ENCODE results near the gene EIF6. TPM values are rescaled to one million over a fixed set of nuclear protein-coding genes. Genes with fewer than 3 reads are reported as not detected.

EIF6 gene
- total RNA-seq (2021; fragmentation: NEBNext Ultra II Directional; extraction: Animal tissue kit (Norgen Biotek cat#: 25700)) (183 and 184 TPM in 2 replicates), polyA plus RNA-seq (2011; rRNA removed) (319 and 374 TPM in 2 replicates), polyA minus RNA-seq (2011; rRNA and poly(A)+ RNA removed) (168 and 184 TPM in 2 replicates)
- 267 TPM for polyA plus RNA-seq (2011; cell fraction: cytosol; rRNA removed)
- 359 TPM for polyA plus RNA-seq (2011; cell fraction: nucleus; rRNA removed)
- polyA plus RNA-seq (2012, experiment 1 of 2) = 166 to 215 TPM (median 195 TPM) in 4 replicates
- polyA plus RNA-seq (2012, experiment 2 of 2) = 307 TPM
- polyA plus RNA-seq (2013, experiment 1 of 2) = 104 TPM
- 109 TPM for polyA plus RNA-seq (2013, experiment 2 of 2)
- 74.5 TPM for polyA minus RNA-seq (2011; cell fraction: cytosol; rRNA and poly(A)+ RNA removed)
- polyA minus RNA-seq (2011; cell fraction: nucleus; rRNA and poly(A)+ RNA removed) = 56.0 TPM
- long read RNA-seq, experiment 1, transcript EIF6-203 (7 exons, 1,289 nt) = major isoform, 92 of 246 reads
- long read RNA-seq, experiment 1, transcript EIF6-201 (6 exons, 1,252 nt) = minor isoform, 54 of 246 reads
- long read RNA-seq, experiment 1, partial matches to known transcripts = 80 of 246 reads
- long read RNA-seq, experiment 1, other reads (novel, unspliced or antisense) = 14 of 246 reads
- long read RNA-seq, experiment 2, transcript EIF6-201 (6 exons, 1,252 nt) = minor isoform, 82 of 316 reads
- long read RNA-seq, experiment 2, transcript EIF6-203 (7 exons, 1,289 nt) = major isoform, 170 of 316 reads
- long read RNA-seq, experiment 2, transcript EIF6-206 (6 exons, 932 nt) = minor isoform, 7 of 316 reads
- long read RNA-seq, experiment 2, partial matches to known transcripts = 42 of 316 reads
- long read RNA-seq, experiment 2, other reads (novel, unspliced or antisense) = 9 of 316 reads

DNA sequence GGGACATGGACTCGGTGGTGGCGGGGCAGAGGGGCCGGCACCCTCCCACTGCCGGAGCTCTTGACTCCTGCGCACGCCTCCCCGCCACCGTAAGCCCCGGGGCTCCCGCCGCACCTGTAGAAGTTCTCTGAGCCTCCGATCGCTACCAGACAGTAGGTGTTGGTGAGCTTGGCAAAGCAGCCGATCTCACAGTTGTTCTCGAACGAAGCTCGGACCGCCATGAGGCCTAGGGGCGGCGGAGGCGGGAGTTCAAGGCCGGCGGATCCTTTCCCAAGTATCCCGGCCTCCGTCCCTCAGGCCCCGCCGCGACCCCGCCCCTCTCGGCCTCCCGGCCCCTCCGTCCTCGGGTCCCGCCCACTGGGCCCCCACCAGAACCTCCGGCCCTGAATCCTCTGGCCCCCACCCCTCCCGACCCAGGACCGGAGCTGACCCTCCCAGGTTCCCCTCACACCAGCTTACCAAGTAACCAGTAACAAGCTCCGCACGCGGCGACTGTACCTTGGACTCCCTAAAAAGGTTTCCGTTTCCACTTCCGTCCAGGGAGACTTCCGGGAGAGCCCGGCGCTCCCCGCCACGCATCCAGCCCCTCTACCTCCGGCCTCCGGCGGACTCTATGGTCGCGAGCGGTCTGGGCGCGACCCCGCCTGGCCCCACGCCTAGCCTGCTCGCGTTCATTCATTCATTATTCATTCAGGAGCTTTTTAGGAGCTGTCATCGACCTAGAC lies at the start of gene EIF6:
Gene EIF6, minus strand, starts transcription at position 506 of the 725 bp plus-strand sequence. Its CDS starts 285 bp downstream, at position 221.
- peaks cover 12% of the 10 kb centered on the region; the same call in 1 of the 2 replicates for H3K79me1 ChIP-seq (ENCODE audit: low read depth, low read length)
- peaks cover 7 to 12% of the 10 kb centered on the region in 2 experiments for H4K20me1 ChIP-seq (replicated peaks in 1 of 2; ENCODE audit: control insufficient read depth in 1 of 2, insufficient read depth in 2 of 2, low read length in 2 of 2)
- H2BK15ac ChIP-seq (ENCODE audit: low read length) = peak within 1 kb of the TSS; percentile 2; the same call in 1 of the 2 replicates
- peak within 1 kb of the TSS; percentile 95 for H3K4ac ChIP-seq (replicated peaks; ENCODE audit: insufficient read length, low read depth, low read length)
- peak within 1 kb of the TSS; percentile 78 to 86 (median 81) for H3K9ac ChIP-seq (replicated peaks in 1 of 4; ENCODE audit: extremely low read depth in 1 of 4, low read depth in 3 of 4, low read length in 3 of 4)
- H3K36me3 ChIP-seq (ENCODE audit: control insufficient read depth in 2 of 4, insufficient read depth in 4 of 4, low read length in 3 of 4) = peaks cover 16 to 23% (median 19%) of the 10 kb centered on the region in 4 experiments
- FAIRE-seq (no peak), DNase-seq (ENCODE audit: low read depth in 1 of 2, low spot score in 2 of 2) (peak; percentile 65 to 93)
- H3K27me3 ChIP-seq (replicated peaks in 1 of 4; ENCODE audit: control insufficient read depth in 3 of 4, extremely low read depth in 1 of 4, insufficient read depth in 3 of 4, low read length in 3 of 4) = no peaks in the 10 kb centered on the region
- peak within 1 kb of the TSS; percentile 13; the same call in 1 of the 2 replicates for H3K27ac ChIP-seq (ENCODE audit: low read depth, low read length)
- peaks cover 9 to 29% of the 10 kb centered on the region in 2 experiments for H3K79me2 ChIP-seq (ENCODE audit: control insufficient read depth in 1 of 2, insufficient read depth in 2 of 2, low read length in 2 of 2)
- H2AFZ ChIP-seq (ENCODE audit: low read length) = peak within 1 kb of the TSS; percentile 94
- no peak within 1 kb of the TSS for H3K23ac ChIP-seq (ENCODE audit: insufficient read length)
- WGBS, 2 experiments (ENCODE audit: extremely low coverage in 1 of 2, insufficient coverage in 1 of 2, insufficient read length in 1 of 2, insufficient replicate concordance in 2 of 2, low coverage in 1 of 2, low lambda C conversion rate in 2 of 2, missing lambda C conversion rate in 1 of 2) = 2% methylated on average over 43 of the region's 61 CpGs; no CpG with 5 or more reads in 1 of the 2 experiments
- H2BK12ac ChIP-seq (ENCODE audit: low read depth, low read length) = 0 out of 2 replicates have a peak within 1 kb of the TSS, but pooled peaks have one; percentile 6
- H2AK5ac ChIP-seq (ENCODE audit: low read depth, low read length) = peak within 1 kb of the TSS; percentile 75; the same call in 1 of the 2 replicates
- H4K91ac ChIP-seq (replicated peaks; ENCODE audit: insufficient read length, low read length) = peak within 1 kb of the TSS; percentile 39
- peak within 1 kb of the TSS; percentile 69 for H2BK5ac ChIP-seq (ENCODE audit: low read depth, low read length)
- H3K4me3 ChIP-seq (ENCODE audit: extremely low read depth in 1 of 4, insufficient read depth in 2 of 4, low read depth in 3 of 4, low read length in 4 of 4) = peak within 1 kb of the TSS; percentile 75 to 95 (median 92)
- peaks cover 8% of the 10 kb centered on the region for H3K23me2 ChIP-seq (ENCODE audit: low read depth, low read length)
- H4K5ac ChIP-seq (ENCODE audit: insufficient read length, low read depth, low read length) = peak within 1 kb of the TSS; percentile 78
- H3K4me1 ChIP-seq (replicated peaks in 1 of 4; ENCODE audit: control insufficient read depth in 3 of 4, insufficient read depth in 4 of 4, low read length in 3 of 4) = peaks cover 3 to 8% (median 5%) of the 10 kb centered on the region in 4 experiments; a peak in 6 of 7 replicates
- peak within 1 kb of the TSS; percentile 63 for H3K56ac ChIP-seq (replicated peaks; ENCODE audit: insufficient read length, low read depth, low read length)
- peak within 1 kb of the TSS; percentile 92 to 94 for H3K4me2 ChIP-seq (ENCODE audit: insufficient read depth in 1 of 2, low read depth in 2 of 2, low read length in 2 of 2)
- peak within 1 kb of the TSS; percentile 94 for H4K8ac ChIP-seq (ENCODE audit: extremely low read depth, insufficient read depth, low read length)
- H3K14ac ChIP-seq (ENCODE audit: insufficient read length) = no peak within 1 kb of the TSS
- no peak within 1 kb of the TSS for H2BK20ac ChIP-seq (ENCODE audit: low read length)
- POLR2A ChIA-PET (ENCODE audit: partially characterized antibody) = interaction anchor here (0.6 to 3.0 kb wide), 22 partner anchors 9 to 1172 kb away, joined by 3 to 16 read pairs (median 3); partner anchors contain the start of genes EDEM2, GDF5, GSS and MYH7B
- no peaks in the 10 kb centered on the region for H3K9me3 ChIP-seq (ENCODE audit: insufficient read depth in 2 of 2, low read depth in 1 of 2, low read length in 1 of 2)
- H3K18ac ChIP-seq (ENCODE audit: extremely low read depth, low read length) = peak within 1 kb of the TSS; percentile 64
- H2BK120ac ChIP-seq (replicated peaks; ENCODE audit: low read depth, low read length) = no peak within 1 kb of the TSS
- CTCF ChIA-PET (ENCODE audit: partially characterized antibody) = interaction anchor here (0.8 to 11.1 kb wide), 3 partner anchors 18 to 139 kb away, joined by 4 to 104 read pairs (median 4); no protein-coding TSS in a partner anchor
- no peak for TF ChIP-seq EZH2 (IDR thresholded peaks at IDR 0.05; ENCODE audit: low read depth, low read length, severe bottlenecking)
- TF ChIP-seq BCL11A (IDR thresholded peaks at IDR 0.05; ENCODE audit: low read depth in 2 of 2, low read length in 2 of 2) = no peak
- peak; percentile 65; the same call in 1 of the 2 replicates for TF ChIP-seq POLR2AphosphoS5 (IDR thresholded peaks at IDR 0.05; ENCODE audit: low read depth, low read length)
- no peak for TF ChIP-seq NANOG (IDR thresholded peaks at IDR 0.05; ENCODE audit: insufficient read depth, low read depth, low read length, poor library complexity, severe bottlenecking)
- TF ChIP-seq SP4 (IDR thresholded peaks at IDR 0.05; ENCODE audit: low read length) = peak; percentile 35; the same call in 1 of the 2 replicates
- TF ChIP-seq, protein P1, sequence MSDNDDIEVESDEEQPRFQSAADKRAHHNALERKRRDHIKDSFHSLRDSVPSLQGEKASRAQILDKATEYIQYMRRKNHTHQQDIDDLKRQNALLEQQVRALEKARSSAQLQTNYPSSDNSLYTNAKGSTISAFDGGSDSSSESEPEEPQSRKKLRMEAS (IDR thresholded peaks at IDR 0.05) = peak; percentile 81; the same call in 1 of the 2 replicates
- TF ChIP-seq KDM1A (IDR thresholded peaks at IDR 0.05; ENCODE audit: borderline replicate concordance, low read length) = no peak

All from H1 (cell line).